ENCODE measurements around the gene SH2D4B. TPM values are rescaled to one million over a fixed set of nuclear protein-coding genes. Genes with fewer than 3 reads are reported as not detected.

The SH2D4B gene
- total RNA-seq, 2 experiments from 2014 or later: 0.11 to 0.21 TPM

DNA sequence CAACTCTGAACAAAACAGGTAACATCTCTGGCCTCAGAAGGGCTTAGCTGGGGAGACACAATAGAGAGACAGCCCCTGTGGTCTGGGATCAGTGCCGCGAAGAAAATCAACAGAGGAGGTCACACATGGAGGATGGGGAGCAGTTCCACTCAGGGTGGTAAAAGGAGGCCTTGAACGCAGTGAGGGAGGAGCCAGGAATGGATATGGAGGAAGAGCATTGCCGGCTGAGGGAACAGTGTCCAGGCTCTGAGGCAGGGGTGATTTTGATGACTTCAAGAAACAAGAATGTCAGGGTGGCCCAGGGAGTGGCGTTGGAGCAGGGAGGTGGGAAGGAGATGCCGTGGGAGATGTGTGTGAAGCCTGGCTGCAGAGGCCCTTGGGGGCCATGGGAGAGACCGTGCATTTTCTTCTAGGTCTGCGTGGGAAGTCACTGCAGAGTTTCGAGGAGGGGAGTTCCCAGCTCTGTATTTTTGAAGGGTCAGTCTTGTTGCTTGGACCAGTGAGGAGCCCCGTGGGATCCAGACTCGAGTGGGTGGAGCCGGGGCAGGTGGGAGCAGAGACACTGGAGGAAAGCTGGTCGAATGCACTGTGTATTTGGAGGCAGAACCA is 35.7 kb upstream of the SH2D4B start:
- ChIA-PET POLR2A (no interaction called here), CTCF (interaction anchor here (1.8 to 6.5 kb wide), 2 partner anchors 14 to 55 kb away, joined by 5 to 149 read pairs; no protein-coding TSS in a partner anchor)

DNA sequence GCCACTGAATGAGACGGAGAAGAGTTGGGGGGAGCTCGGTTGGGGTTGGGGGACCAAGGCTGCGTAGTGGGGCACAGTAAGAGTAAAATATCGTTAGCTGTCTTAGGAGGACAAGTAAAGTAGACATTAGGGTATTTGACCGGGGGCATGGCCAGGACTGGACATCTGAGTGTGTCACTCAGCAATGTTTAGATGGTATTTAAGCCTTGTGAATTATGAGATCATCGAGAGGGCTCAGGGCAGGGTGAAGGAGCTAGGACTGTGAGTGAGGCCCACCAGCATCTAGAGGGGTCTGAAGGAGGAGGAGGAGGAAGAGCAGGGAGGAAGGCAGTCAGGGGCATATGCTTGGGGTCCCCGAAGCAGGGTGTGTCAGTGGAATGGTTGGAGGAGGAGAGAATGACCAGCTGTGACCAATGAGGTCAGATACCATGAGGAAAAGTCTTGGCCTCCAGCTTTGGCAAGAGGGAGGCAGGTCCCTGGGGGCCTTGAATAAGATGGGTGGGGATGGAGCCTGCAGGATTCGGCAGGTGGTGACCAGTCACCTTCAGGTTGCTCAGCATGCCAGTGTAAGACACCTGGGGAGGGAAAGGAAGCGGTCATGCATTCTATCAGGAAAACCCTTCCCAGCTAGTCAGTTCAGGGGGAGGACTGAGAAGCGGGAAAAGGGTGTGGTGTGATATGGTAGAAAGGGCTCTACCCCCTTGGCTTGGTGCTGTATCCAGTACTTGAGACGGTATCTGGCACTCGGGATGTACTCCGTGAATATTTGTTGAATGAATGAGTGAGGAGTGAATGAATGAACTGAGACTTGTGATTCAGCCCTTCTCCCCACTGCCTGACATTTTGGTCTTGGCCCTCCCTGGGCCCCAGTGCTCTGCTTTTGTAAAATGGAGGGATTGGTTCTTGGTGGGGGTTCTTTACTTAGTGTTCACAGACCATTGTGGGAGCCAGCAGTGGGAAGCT is 34.8 kb upstream of the SH2D4B start:
- CTCF ChIA-PET: interaction anchor here (1.6 to 6.5 kb wide), 5 partner anchors 13 to 125 kb away, joined by 3 to 149 read pairs (median 17); no protein-coding TSS in a partner anchor

DNA sequence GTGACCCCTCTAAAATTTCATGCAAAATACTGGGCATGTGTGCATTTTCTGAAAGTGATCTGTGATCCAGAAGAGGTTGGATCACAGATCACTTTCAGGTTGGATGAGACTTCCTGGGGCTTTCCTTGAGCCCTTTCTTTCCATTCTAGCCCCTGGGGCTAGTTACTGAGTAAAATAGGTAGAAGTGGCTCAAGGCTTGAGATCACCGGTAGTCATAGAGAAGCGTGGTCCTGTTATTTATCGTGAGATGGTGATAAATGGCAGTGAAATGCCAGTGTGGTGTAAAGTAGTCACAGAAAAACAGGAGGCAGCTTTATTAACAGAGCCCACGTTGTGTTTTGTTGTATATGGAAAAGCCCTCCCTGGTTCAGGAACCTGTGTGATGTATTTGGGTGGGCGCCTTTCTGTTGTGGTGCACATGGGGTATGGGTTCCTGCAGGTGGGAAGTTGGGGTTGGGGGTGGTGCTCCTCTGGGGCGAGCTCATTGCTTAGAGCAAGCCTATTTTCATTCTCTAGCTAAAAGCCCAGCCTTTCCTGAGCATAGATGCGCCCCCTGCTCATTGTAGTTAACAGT is 34.0 kb upstream of the SH2D4B start:
- ChIA-PET CTCF (interaction anchor here (1.6 to 6.5 kb wide), 9 partner anchors 10 to 125 kb away, joined by 3 to 149 read pairs (median 14); no protein-coding TSS in a partner anchor), POLR2A (no interaction called here)

More for the DNA sequence above, 34.8 kb upstream of the SH2D4B start:
- POLR2A ChIA-PET: no interaction called here

DNA sequence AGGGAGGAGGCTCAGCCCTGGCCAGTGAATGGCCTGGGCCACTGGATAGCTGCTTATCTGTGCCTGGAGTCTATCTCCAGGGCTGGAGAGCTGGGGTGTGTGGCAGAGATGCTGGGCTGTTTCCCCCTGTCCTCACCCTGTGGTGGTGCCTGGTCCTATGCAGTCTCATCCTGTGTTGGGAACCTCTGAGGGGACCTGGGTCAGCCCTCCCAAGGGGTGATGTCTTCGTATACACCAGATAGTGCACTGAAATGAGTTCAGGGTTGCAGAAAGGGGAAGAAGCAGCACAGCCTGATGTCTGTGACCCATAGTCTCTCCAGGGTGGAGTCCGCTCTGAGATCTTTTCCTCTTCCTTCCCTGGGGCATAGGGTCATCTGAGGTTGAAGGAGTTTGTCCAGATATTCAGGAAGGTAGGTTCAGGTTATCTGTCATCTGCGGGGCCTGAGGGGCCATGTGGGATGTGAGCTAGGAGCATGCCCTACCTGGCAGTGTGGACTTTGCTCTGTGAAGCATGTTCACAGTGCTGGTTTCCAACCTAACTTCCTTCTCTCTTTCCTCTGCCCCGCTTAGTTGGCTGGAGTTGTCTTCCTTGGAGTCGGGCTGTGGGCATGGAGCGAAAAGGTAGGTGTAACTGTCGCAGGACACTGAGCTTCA is 33.4 kb upstream of the SH2D4B start:
- ChIA-PET CTCF (interaction anchor here (1.6 to 6.5 kb wide), 13 partner anchors 11 to 126 kb away, joined by 3 to 149 read pairs (median 11); no protein-coding TSS in a partner anchor), POLR2A (interaction anchor here (0.9 kb wide), 1 partner anchor 46 kb away, joined by 3 read pairs; no protein-coding TSS in a partner anchor)

DNA sequence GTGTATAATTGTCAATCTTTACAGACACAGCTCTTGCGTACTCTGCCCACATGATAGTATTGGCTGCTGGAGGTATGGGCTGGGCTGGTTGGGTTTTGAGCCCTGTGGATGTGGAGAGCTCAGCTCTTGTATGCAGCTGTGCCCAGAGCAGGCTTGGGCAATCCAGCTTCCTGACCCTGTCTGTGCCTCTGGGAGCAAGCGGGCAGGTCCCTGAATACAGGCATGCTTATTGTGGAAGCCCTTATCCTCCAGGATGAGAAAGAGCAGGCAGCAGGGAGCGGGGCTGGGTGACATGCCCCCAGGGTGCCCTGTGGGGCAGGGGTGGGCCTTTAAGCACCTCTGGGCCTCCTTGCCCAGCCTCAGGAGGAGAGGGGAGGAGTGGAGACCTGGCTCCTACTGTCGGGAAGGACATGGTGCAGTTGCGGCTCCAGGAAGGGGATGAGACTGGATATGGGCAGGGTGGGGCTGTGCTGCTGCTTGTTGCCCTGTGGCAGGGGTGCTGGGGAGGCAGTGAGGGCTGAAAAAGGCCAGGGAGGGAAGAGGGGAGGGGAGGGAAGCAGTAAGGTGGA is 32.7 kb upstream of the SH2D4B start:
- CTCF ChIA-PET: interaction anchor here (0.9 to 6.5 kb wide), 23 partner anchors 8 to 127 kb away, joined by 3 to 149 read pairs (median 7); no protein-coding TSS in a partner anchor
- POLR2A ChIA-PET: interaction anchor here (0.9 kb wide), 2 partner anchors 46 to 60 kb away, joined by 3 read pairs; no protein-coding TSS in a partner anchor

DNA sequence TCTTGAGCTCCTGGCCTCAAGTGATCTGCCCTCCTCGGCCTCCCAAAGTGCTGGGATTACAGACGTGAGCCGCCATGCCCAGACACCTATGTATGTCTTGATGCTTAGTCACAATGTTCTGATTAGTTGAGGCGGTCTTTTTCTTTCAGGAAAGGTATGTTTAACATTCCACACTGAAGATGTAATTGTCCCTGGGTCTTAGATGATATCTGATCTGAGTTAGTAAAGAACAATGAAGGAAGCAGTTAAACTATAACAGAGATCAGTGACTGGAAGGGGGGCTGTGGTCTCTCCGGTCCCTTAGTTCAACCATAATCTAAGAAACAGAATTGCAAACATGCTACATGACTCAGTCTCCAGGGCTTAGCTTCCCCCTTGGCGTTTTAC is 31.5 kb upstream of the SH2D4B start:
- ChIA-PET POLR2A (interaction anchor here (0.6 to 0.9 kb wide), 2 partner anchors 47 to 53 kb away, joined by 3 to 11 read pairs; no protein-coding TSS in a partner anchor), CTCF (interaction anchor here (0.5 to 6.5 kb wide), 28 partner anchors 8 to 378 kb away, joined by 3 to 149 read pairs (median 7); partner anchors contain the start of gene TSPAN14)

DNA sequence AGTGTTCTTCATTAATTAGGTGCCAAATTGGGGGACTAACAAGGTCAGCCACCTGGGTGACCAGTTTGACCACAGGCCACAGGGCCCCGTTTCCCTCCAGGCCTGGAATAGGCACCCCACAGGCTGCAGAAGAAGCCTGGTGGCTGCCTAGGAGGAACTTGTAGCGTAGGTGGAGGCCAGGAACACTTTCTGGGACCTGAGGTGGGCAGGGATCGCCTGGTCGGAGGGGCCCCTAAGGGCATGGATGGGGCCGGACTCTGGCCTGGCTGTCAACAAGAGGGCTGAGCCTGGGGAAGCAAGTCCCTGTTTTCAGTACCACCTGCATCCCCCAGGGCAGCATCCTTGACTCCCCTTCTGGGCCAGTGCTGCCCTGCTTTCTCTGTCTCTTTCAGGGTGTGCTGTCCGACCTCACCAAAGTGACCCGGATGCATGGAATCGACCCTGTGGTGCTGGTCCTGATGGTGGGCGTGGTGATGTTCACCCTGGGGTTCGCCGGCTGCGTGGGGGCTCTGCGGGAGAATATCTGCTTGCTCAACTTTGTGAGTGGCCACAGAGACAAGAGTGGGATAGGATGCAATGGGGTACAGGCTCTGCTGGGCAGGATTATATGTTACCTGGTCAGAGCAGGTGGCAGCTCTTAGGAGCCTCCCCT is 30.7 kb upstream of the SH2D4B start:
- ChIA-PET POLR2A (no interaction called here), CTCF (interaction anchor here (2.1 to 6.5 kb wide), 3 partner anchors 39 to 63 kb away, joined by 18 to 149 read pairs (median 36); no protein-coding TSS in a partner anchor)

DNA sequence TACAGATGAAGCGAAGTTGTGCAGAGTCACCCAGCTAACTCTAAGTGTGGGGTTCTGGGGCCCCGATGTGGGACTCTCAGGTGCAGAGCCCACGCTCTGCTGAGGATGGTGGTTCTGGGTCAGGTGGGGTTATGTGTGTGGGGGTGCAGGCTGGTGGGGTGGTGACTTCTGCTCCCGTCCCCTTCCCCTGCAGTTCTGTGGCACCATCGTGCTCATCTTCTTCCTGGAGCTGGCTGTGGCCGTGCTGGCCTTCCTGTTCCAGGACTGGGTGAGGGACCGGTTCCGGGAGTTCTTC is 28.6 kb upstream of the SH2D4B start:
- ChIA-PET CTCF (interaction anchor here (1.0 to 6.2 kb wide), 5 partner anchors 8 to 65 kb away, joined by 3 to 36 read pairs (median 5); no protein-coding TSS in a partner anchor), POLR2A (no interaction called here)

DNA sequence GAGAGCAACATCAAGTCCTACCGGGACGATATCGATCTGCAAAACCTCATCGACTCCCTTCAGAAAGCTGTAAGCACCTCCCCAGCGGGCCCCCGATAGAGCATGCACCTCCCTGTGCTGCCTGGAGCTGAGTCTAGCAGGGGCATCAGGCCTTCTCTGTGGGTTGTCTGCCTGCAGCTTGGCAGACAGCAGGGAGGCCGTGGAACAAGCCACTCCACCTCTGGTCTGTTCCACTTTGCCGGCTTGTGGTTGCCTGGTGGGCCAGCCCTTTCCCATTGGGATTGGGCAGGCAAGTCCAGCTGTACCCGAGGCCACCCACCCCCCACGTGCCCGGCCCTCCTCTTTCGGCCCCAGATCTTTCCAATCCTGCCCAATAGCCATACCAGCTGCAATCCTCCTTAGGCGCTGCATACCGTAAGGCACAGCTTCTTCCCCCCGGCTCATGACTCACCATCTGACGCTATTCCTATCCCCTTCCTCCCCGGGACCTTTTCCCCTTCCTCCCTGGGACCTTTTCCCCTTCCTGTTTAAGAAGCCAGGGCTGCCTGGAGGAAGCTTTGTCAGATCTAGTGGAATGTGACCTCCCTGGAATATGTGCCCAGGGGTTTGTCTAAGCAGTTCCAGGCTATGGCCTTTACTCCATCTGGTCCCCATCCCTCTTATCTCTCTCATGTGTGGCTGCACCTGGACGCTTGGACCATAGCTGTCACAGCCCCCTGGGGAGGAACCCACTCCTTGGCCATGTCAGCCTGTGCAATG is 28.1 kb upstream of the SH2D4B start:
- ChIA-PET CTCF (interaction anchor here (1.0 to 6.2 kb wide), 5 partner anchors 8 to 65 kb away, joined by 3 to 36 read pairs (median 5); no protein-coding TSS in a partner anchor), POLR2A (interaction anchor here (0.5 kb wide), 1 partner anchor 16 kb away, joined by 3 read pairs; no protein-coding TSS in a partner anchor)

DNA sequence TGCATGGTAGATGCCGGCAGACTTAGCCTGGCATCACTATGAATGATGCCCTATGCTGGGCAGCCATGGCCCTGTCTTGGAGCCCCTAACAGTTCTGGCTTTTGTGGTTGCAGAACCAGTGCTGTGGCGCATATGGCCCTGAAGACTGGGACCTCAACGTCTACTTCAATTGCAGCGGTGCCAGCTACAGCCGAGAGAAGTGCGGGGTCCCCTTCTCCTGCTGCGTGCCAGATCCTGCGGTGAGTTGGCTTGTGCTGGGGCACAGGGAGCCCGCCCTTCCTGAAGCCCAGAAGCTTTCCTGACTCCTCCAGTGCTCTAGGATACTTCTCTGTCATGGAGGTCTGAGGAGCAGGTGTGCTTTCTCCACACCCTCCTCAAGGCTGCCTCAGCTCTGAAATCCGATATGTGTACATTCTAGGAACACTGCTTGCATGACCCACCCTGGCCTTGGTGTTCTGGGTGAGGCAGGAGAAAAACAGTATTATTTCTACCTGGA is 25.6 kb upstream of the SH2D4B start:
- ChIA-PET POLR2A (interaction anchor here (0.7 kb wide), 1 partner anchor 445 kb away, joined by 3 read pairs; no protein-coding TSS in a partner anchor), CTCF (interaction anchor here (0.9 to 6.2 kb wide), 4 partner anchors 11 to 68 kb away, joined by 3 to 36 read pairs (median 3); no protein-coding TSS in a partner anchor)

DNA sequence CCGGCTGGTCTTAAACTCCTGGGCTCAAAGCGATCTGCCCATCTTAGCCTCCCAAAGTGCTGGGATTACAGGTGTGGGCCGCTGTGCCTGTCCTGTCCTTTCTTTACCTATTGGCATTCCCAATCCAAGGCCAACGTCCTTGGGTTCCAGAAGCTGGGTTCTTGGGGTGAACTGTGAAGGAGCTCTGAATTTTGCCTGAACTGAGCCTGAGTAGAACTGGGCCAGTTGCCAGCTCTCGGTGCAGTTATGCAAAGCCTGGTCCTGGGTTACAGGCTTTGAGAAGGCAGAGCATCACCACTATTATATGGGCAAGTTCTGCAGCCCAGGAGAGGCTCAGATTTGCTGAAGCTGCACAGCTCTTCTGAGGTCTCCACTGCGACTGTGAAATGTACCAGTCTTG is 24.6 kb upstream of the SH2D4B start:
- POLR2A ChIA-PET: interaction anchor here (0.7 kb wide), 1 partner anchor 54 kb away, joined by 10 read pairs; no protein-coding TSS in a partner anchor

DNA sequence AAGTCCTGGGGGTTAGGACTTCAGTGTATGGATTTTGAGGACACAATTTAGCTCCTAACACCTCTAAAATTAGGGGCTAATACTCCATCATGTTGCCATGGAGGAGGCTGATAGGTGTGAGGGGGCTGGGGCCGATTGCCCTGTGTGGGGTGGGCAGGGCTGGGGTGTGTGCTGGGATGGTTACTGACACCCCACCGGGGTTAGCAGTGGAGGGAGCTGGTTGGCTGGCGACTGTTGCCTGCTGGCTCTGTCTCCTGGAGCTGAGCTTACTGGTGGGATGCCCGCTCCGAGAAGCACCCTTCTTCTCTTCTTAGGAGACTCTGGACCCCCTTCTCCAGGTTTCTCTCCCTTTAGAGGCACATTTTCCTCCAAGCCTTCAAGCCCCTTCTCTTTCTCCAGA is 22.2 kb upstream of the SH2D4B start:
- ChIA-PET CTCF (interaction anchor here (1.1 to 2.4 kb wide), 3 partner anchors 10 to 71 kb away, joined by 3 to 7 read pairs (median 4); no protein-coding TSS in a partner anchor), POLR2A (no interaction called here)

More for the DNA sequence above, 24.6 kb upstream of the SH2D4B start:
- CTCF ChIA-PET: interaction anchor here (0.6 to 6.2 kb wide), 5 partner anchors 8 to 69 kb away, joined by 3 to 36 read pairs (median 6); no protein-coding TSS in a partner anchor

DNA sequence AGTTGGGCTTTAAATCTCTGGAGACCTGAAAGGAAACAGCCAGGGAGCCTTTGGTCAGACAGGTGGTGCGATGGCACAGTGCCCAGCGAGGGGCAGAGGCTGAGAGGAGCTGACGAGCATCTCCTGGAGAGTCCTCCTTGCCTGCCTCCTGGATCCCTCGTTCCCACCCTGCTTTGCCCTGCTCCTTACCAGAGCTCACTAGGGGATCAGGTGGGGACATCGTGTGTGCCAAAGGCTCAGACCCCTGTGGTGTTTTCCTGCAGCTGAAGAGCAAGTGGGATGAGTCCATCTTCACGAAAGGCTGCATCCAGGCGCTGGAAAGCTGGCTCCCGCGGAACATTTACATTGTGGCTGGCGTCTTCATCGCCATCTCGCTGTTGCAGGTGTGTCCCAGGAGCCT is 21.8 kb upstream of the SH2D4B start:
- CTCF ChIA-PET: interaction anchor here (1.1 to 1.5 kb wide), 2 partner anchors 10 to 12 kb away, joined by 3 to 4 read pairs; no protein-coding TSS in a partner anchor
- POLR2A ChIA-PET: no interaction called here

DNA sequence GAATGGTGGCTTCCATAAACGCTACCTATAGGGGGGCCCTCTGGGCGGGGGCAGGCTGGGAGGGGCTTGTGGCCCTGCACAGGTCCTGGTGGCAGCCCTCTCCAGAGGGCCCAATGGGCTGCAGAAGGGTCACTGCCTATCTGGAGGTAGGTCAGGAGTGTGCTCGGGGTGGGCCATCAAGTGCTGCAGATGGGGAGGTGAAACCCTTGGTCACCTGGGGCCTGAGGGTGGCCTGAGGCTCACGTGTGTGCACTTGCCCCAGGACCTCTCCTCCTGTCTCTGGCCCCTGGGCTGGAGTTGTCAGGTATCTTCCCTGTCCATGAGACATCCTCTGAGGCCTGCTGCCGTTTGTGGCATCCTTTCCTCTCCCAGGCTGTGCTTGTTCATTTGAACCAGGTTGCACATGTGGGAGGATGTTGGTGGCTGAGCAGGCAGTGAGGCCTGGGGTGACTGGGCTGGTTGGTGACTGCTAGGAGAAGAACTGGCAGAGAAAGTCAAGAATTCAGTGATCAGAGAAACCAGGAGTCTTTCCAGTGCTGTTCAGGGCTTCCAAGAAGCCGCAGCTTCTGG is 21.1 kb upstream of the SH2D4B start:
- CTCF ChIA-PET: interaction anchor here (1.5 kb wide), 1 partner anchor 11 kb away, joined by 4 read pairs; no protein-coding TSS in a partner anchor

DNA sequence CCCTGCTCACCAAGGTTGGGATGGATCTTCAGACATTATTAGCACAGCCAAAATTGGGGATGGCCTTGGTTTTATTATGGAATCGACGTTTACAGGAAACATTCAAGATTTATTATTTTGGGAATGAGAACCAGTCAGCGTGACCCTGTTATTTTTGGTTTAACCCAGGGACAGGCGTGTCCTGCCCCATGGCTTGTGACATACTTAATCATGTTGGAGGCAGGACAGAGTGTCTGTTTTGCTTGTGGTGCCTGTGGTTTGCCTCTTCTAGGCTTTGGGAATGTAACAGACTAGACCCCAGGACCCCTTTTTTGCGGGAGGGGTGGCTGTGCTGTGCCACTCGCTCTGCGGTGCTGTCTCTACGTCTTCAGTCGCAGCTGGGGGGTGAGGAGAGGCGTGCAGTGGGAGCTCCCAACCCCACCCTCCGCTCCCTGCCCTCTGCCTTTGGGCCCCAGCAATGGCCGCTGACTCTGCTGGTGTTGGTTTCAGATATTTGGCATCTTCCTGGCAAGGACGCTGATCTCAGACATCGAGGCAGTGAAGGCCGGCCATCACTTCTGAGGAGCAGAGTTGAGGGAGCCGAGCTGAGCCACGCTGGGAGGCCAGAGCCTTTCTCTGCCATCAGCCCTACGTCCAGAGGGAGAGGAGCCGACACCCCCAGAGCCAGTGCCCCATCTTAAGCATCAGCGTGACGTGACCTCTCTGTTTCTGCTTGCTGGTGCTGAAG is 20.1 kb upstream of the SH2D4B start:
- CTCF ChIA-PET: no interaction called here
- POLR2A ChIA-PET: no interaction called here

More for the DNA sequence above, 21.1 kb upstream of the SH2D4B start:
- POLR2A ChIA-PET: no interaction called here

Measured in activated CD8-positive, alpha-beta memory T cell treated with anti-CD3 and anti-CD28 coated beads for 36 hours (primary cell).